GM18861 (cell line): ENCODE data around the gene HBS1L.

Source experiments
- ATAC-seq: cut with Tn5 transposase; IDR thresholded peaks from one replicate; pipeline ENCODE4 v1.9.1; 2021; ENCODE audit not compliant: unreplicated experiment

The HBS1L gene

DNA sequence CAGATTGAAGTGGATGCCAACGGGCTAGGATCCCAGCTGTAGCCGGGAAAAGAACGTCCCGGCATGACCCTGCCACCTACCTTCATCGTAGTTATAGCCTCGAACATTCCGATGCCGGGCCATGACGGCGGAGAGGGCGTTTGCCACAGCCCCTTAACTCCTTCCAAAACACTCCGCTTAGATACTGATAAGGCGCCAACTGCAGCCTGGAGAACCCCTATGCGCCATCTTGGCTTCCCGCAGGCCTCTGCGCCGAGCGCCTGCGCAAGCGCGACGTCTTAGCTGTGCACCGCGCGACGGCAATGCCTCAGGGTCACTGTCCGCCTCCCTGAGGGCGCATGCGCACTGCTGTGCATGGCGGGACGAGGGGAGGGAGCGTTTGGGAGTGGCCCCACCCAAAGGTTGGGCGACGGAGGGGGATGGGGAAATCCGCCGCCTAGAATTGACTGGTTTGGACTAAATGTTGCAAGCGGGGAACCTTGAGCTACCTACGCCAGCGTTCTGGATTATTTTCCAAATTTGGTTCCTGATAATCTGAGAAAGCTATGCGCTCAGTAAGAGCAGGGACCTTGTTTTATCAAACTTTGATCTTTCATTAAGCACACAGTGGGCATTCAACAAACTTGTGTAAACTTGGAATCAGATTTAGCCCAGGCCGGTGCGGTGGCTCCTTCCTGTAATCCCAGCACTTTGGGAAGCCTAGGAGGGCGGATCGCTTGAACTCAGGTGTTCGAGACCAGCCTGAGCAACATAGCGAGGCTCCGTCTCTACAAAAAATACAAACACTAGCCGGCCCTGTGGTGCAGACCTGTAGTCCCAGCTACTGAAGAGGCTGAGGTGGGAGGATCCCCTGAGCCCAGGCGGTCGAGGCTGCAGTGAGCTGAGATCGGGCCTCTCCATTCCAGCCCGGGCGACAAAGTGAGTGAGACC lies at the start of gene HBS1L:
TSS of gene HBS1L (minus strand) at position 254 of the 930 bp plus-strand sequence. CDS start at position 123, 131 bp downstream.
- peak; percentile 96 for ATAC-seq

DNA sequence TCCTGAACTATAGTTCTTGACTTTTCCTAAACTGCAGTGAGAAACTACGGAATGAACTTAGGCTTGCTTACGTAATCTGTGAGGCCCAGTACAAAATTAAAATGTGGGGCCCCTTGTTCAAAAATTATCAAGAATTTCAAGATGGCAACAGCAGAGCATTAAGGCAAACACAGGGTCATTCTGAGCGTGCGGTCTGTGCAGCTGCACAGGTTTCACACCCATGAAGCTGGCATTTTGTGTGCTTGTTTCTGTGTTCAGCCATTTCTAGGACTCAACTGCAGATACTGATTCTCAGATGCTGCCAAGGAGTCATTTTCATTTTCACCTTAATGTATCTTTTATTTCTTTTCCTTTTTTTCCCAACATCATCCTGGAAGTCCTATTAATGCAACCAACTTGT lies 49.6 kb upstream of the HBS1L start:
- no peak for ATAC-seq

DNA sequence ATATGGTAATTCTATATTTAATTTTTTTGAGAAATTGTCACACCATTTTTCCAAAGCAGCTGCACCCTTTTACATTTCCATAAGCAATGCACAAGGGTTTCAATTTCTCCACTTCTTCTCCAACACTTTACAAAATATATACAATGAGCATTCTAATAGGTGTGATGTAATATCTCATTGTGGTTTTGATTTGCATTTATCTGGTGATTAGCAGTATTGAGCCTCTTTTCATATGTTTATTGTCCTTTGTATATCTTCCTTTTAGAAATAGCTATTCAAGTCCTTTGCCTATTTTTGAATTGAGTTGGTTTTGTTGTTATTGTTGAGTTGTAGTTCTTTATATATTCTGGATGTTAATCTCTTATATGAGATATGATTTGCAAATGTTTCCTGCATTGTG lies 47.6 kb upstream of the HBS1L start:
- ATAC-seq, result no peak

DNA sequence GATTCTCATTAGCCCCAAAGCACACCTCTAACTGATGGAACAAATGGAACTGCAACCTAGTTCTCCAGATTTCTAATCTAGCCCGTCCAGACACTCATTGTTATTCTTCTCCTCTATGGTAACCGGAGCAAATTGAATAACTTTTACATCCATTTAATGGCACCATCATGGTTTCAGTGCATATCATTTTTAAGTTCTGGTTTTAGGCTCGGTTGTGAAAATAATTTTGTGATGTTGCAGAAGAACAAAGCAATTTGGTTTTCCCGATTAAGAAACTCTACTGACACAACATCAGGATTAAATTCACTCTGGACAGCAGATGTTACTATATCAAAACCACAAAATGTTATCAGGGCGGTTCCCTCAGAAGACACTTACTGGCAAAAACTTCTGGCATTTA lies 42.5 kb upstream of the HBS1L start:
- no peak for ATAC-seq

DNA sequence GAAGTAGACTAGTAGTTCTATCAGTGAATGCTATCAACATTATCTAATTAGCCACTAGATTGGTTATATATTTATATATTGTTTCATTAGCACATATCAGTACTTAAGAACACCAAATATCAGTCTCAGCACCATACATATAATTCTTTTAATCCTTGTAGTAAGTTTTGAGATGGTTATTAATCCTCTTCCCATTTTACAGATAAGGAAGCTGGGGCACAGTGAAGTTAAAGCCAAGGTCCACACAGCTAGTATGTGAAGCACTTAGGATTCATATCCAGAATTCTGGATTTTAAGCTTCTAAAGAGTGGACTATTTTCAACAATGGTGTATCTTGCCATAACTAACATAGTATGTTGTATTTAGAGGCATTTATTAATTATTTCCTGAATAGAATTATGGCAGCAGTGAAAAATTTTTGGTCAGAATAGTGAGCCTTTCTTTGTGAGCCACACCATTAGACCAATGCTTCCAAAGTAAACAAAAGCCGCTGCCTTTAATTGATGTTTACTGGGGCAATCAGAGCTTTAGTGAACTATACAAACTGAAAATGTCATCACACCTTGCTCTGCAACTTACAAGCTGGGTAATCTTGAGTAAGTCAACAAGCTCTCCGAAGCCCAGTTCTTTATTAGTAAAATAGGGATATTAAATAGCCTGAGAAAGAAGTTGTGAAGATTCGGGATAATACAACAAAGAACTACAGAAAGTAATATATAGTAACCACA lies 41.9 kb upstream of the HBS1L start:
- ATAC-seq, result no peak

DNA sequence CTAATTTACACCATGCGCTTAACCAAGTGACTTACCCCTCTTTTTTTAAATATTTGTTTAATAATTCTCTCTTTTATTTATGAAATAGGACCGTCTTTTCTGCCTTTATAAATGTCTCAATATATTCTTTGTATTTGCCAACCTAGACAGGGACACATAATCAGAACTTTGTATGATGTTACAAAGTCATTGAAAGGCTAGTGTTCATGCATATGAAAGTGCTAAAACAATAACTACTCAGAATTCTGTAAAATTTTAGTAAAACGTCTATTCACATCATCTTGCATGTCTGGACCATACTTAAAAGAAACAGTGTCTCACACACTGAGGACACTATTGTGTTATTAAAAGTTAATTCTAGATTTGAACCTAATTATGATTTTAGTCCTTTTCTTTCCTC lies 41.1 kb upstream of the HBS1L start:
- ATAC-seq, result no peak

DNA sequence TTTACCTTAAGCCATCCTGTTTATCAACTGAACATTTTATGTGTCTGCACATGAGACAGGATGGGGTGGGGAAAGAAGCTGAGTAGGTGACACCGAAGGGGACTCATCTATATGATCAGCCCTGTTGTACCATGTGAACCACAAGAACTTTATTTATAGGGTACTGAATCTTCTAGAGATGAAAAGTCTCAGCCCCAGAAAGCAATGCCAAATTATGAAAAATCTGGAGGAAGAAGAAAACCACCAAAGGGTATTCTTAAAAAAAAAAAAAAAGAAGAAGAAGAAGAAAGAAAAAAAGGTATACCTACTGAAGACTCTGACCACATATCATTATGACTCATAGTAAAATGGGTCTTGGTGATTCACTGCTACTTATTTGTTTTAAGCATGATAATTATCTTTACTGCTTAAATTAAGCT lies 39.8 kb upstream of the HBS1L start:
- peak; percentile 58 for ATAC-seq

DNA sequence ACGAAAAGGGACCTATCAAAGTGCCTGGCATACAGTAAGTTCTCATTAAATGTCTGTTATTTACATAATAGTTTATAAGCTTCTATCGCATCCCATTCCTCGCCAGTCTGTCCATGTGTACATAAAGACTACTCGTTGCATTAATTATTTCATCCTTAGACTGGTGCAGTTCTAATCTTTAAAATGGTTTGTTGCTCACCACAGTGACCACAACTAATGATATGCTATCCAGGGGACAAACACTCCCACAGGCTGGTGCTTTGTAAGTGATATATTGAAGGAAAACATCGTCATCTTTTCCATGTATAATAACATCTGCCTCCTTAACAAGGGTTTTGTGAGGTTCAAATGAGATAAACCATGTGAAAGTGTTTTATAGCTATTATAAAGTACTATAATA lies 39.0 kb upstream of the HBS1L start:
- ATAC-seq, result no peak

DNA sequence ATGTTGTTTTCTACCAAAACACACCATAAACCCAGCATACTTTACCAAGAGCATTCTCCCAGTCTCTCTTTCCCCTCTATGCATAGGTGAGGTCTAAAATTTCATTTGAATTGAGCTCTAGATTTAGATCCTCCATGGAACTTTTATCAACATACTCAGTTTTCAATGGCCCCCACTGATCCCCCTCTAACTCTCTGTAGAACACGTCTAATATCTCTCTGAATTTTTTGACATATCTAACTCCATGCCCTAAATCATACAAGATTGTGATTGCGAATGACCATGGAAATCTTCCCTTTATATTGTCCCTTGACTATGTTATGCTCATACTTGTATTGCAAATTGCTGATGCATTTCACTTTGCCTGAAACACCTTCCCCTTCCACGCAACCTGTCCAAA lies 38.1 kb upstream of the HBS1L start:
- ATAC-seq, result no peak

DNA sequence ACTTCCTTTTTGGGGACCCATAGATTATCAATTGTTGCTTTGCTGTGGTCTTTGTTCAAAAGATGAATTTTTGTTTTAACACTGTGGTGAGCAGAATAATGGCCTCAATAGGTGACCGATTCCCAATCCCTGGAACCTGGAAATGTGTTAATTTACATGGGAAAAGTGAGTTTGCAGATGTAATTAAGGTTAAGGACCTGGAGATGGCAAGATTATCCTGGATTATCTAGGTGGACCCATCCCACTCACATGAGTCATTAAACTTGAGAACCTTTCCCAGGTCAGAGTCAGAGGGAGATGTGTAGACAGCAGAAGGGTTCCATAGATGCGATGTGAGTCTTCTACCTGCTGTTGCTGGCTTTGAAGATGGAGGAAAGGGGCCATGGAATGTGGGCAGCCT lies 36.2 kb upstream of the HBS1L start:
- ATAC-seq, result no peak

DNA sequence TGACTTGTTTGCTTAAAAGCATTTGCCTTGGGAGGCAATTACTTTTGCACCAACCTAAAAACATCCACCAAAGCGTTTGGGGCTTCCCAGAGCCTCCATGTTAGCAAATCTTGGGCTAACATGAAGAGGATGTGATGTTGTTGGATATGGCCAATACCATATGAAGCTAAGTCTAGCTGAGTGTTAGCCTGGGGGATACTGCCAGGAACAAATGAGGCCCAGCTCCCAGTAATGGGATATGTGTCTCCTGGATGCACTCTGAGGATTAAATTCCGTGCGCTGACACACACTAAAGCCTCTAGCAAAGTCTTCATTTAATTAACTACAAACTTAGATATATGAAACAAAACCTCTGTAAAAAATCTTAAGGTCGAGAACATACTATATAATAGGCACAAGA lies 35.3 kb upstream of the HBS1L start:
- ATAC-seq, result no peak

DNA sequence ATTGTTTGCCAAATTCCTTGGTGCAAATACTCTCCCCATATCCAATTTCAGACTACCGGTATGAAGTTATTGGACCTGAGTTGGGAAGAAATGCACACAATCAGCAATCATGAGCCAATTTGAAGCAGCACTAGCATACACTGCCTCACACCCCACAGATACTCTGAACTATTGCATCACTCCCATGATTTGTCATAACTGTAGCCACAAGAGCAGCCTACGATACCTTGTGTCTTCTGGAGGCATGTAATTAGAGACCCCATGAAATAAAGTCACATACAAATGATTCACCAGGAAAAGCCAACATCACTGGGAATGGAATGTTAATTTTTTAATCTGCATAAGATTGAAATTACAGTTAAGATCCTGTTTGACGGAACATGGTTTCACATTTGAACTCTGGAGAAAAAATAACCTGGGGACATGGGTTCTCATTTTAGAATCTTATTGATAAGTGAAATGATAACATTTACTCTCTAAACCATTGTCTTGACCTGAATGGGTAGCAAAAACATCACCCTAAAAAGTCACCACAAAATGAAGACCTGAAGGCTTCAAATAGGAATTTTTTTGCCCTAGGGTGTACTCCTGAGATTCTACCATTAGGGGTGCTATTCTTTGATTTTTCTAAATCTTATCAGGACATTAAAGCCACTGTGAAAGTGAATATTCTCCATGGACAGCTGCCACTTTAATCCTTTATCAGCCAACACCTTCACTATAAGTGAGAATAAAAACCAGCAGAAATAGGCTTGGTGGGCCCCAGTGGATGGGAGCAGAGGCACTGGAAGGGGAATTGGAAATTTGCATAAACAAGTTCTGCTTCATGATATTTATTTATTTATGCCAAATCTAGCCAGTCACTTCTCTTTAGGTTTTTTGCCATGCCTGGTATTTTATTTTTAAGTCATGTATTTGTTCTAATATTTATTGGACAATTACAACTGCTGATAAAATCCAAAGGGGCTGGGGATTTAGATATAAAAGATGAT lies 34.5 kb upstream of the HBS1L start:
- ATAC-seq, result peak; percentile 72

DNA sequence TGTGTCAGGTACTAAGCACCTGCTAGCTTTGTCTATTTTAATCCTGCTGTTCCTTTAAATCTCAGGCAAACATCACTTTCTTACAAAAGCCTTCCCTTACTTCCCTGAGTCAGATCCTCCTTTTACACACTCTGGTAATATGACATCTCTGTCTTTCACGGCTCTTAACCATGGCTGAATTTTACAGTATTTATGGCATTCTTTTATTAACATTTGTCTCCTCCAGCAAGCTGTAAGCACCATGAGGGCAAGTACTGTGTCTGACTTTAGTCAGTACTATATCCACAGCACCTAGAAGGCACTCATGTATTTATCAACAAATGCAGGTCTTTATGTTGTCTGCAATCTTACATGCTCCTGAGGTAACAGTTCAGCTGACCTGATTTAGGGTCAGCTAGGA lies 33.7 kb upstream of the HBS1L start:
- ATAC-seq, result peak; percentile 1

DNA sequence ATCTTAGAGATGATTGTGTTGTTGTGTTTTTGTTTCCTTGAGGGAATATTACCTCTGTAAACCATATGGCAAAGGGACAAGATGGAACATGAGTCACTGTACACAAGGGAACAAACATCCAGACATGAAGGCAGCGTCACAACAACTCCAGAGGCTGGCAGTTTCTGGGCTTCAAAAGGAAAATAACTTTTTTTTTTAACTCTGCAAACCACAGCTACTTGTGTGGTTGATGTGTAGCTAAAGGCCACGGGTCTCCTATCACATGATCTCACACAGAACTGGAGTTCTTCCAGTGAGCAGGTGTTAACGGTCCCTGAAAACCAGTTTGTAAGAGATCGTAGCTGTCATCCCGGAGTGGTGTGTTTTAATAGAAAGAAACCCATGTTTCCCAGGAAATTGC lies 33.2 kb upstream of the HBS1L start:
- no peak for ATAC-seq

DNA sequence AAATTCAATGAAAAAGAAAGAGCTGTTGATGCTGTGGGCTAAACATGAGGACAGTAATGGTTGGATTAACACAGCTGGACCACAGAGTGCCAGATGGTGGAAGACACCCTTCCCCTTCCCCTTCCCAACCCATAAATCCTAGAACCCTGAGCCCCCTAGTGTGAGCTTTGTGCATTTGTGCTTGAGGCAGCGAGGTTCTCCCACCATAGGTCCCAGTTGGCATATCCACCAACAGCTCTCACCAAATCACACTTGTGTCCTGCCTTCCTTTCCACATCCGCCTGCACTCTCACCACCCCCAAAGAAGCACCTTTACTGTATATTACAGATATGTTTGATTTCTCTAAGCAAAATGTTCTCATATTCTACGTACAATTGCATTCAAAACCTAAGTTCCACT lies 32.8 kb upstream of the HBS1L start:
- ATAC-seq, result no peak

DNA sequence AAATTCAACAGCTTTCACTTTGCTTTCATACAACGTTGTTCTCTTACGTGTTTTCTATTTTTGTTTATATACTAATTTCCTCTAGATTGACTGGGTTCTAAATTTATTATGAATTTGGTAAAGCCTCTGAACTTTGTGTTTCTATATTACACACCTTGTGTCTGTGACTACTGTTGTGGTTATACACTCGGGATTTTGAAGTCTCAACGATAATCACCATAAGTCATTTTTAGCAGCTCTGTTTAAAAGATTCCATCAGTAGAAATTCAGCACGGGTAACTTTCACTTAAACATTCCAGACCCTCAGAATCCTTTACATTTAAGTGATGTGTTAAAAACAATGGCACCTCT lies 31.8 kb upstream of the HBS1L start:
- ATAC-seq, result no peak

DNA sequence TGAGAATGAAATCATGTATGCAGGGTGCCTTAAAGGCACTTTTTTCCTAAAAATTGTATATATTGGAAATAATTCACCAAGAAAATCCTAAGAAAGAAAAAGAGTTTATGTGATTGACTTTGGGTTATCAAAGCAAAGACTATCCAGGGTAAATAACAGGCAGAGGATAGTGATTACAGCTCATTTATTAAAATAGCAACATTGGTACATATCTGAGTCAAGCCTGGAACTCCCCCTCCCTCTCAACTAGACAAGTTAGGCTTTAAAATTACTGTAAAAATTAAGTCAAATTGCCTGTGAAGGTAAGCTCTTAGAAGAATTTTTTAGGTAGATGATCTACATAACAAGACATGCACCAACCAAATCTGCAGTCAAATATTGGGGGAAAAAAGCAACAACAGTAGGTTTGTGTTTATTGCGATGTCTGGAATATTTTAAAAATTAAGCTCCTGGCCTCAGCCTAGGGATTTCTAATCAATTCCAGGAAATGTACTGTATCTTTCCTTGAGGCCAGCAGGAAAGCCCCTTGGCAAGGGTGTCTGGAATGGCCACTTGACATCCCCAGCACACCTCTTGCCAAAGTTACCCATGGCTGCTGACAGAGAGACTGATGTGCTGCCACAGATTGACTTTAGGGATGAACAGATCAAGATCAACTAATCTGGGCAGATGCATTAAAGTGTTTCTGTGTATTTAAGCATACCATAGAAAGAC lies 31.2 kb upstream of the HBS1L start:
- ATAC-seq, result no peak

DNA sequence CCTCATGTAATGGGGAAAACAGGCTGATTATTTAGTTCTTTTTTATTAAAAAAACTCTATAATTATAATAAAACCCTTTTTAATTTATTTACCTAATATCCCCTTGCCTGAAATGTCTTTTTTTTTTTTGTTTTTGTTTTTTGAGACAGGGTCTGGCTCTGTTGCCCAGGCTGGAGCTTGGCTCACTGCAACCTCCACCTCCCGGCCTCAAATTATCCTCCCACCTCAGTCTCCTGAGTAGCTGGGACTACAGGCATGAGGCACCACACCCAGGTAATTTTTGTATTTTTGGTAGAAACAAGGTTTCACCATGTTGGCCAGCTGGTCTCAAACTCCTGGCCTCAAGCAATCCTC lies 30.3 kb upstream of the HBS1L start:
- no peak for ATAC-seq

DNA sequence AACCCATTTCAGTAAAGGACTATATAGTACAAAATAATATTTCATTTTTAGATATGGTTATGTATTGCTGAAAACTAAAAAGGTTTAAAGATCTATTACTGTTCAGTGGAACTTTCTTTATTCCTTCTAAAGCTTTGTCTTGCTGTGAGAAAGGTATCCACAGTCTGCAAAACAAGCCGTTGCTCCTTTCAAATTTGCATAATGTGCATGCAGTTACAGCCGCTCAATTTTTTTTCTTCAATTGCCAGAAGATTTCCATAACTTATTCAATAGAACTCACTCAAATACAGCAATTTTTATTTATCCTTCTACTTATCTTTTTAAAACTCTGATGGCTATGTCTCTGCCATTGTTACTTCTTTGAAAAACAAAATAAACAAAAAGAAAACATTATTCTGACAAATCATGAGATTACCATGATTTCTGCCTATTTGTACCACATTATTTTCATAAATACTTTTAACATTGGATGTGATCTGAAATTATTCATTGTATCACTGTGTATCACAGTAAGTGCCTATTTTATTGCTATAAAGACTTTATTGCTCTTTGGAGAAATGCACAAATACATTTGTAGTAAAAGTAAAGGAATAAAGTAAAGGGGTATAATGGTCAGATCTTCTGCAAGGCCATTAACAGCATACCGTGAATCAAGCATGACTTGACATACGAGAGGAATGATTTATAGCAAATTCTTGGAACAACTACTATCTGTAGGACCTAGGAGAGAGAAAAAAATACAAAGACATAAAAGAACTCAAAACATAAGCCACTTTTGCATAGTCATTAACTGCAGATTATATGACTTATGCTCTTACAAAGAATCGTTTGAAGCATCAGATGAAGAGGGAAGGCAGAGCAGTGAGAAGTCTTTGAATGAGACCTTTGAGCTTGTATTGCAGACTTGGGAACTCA lies 29.6 kb upstream of the HBS1L start:
- ATAC-seq, result no peak

DNA sequence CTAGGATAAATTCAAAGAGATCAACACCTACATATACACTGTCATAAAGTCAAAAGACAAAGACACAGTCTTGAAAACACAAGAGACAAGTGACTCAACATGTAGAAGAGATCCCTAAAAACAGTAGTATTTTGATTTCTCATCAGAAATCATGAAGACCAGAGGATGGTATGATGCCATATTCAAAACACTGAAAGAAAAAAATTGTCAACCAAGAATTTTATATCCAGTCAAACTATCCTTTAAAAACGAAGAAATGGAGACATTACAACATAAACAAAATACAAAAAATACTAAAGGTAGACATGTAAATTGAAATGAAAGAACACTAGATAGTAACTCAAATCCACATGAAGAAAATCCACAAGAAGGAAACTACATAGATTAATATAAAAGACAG lies 27.3 kb upstream of the HBS1L start:
- no peak for ATAC-seq
